ENCODE measurements around the gene TEAD4. TPM values are rescaled to one million over a fixed set of nuclear protein-coding genes. Genes with fewer than 3 reads are reported as not detected.

TEAD4 gene
- total RNA-seq, 1 donor from 2014 or later = 4.2 TPM

GRCh38 chr12:3035171-3035570, 76.0 kb downstream of the TEAD4 start:
- Histone ChIP-seq H3K27me3 (ENCODE audit: control insufficient read depth, insufficient read depth, low read length) (no peaks in the 10 kb centered on the region), H3K36me3 (ENCODE audit: control insufficient read depth, insufficient read depth, low read length) (peaks cover 1% of the 10 kb centered on the region), H3K4me3 (ENCODE audit: low read depth, low read length) (no peak overlapping the region)
- DNase-seq (ENCODE audit: low read depth) (no peak), FAIRE-seq (no peak)
- TF ChIP-seq CTCF (IDR thresholded peaks at IDR 0.05; ENCODE audit: insufficient read depth, low read length, severe bottlenecking) = no peak

GRCh38 chr12:3035815-3036702, 76.9 kb downstream of the TEAD4 start:
- no peak for DNase-seq (ENCODE audit: low read depth)
- TF ChIP-seq CTCF (IDR thresholded peaks at IDR 0.05; ENCODE audit: insufficient read depth, low read length, severe bottlenecking) = peak; percentile 13
- Histone ChIP-seq H3K36me3 (ENCODE audit: control insufficient read depth, insufficient read depth, low read length) (peaks cover 1% of the 10 kb centered on the region), H3K27me3 (ENCODE audit: control insufficient read depth, insufficient read depth, low read length) (no peaks in the 10 kb centered on the region), H3K4me3 (ENCODE audit: low read depth, low read length) (no peak overlapping the region)
- no peak for FAIRE-seq

- peaks cover 1% of the 10 kb centered on the region for H3K36me3 ChIP-seq (ENCODE audit: control insufficient read depth, insufficient read depth, low read length)
- no peak for FAIRE-seq
Measured at GRCh38 chr12:3036901-3037600, 77.9 kb downstream of the TEAD4 start.

GRCh38 chr12:3038166-3038565, 79.0 kb downstream of the TEAD4 start:
- TF ChIP-seq CTCF (IDR thresholded peaks at IDR 0.05; ENCODE audit: insufficient read depth, low read length, severe bottlenecking) = no peak
- DNase-seq (ENCODE audit: low read depth) = no peak
- no peaks in the 10 kb centered on the region for H3K27me3 ChIP-seq (ENCODE audit: control insufficient read depth, insufficient read depth, low read length)
- peaks cover 1% of the 10 kb centered on the region for H3K36me3 ChIP-seq (ENCODE audit: control insufficient read depth, insufficient read depth, low read length)
- FAIRE-seq = no peak
- H3K4me3 ChIP-seq (ENCODE audit: low read depth, low read length) = no peak overlapping the region

More at GRCh38 chr12:3036901-3037600, 77.9 kb downstream of the TEAD4 start:
- no peak overlapping the region for H3K4me3 ChIP-seq (ENCODE audit: low read depth, low read length)
- H3K27me3 ChIP-seq (ENCODE audit: control insufficient read depth, insufficient read depth, low read length) = no peaks in the 10 kb centered on the region
- no peak for TF ChIP-seq CTCF (IDR thresholded peaks at IDR 0.05; ENCODE audit: insufficient read depth, low read length, severe bottlenecking)
- no peak for DNase-seq (ENCODE audit: low read depth)

GRCh38 chr12:3038926-3039510, 79.8 kb downstream of the TEAD4 start:
- TF ChIP-seq CTCF (IDR thresholded peaks at IDR 0.05; ENCODE audit: insufficient read depth, low read length, severe bottlenecking) = no peak
- no peak overlapping the region for H3K4me3 ChIP-seq (ENCODE audit: low read depth, low read length)
- FAIRE-seq (no peak), DNase-seq (ENCODE audit: low read depth) (no peak)
- H3K27me3 ChIP-seq (ENCODE audit: control insufficient read depth, insufficient read depth, low read length) = no peaks in the 10 kb centered on the region
- H3K36me3 ChIP-seq (ENCODE audit: control insufficient read depth, insufficient read depth, low read length) = peaks cover 1% of the 10 kb centered on the region

Data from bronchial epithelial cell (primary cell).